Glutamatergic neuron (in vitro differentiated cells): ENCODE data around the gene TFF3. TPM values are rescaled to one million over a fixed set of nuclear protein-coding genes. Genes with fewer than 3 reads are reported as not detected.

Source experiments
- DNase-seq: peaks from one replicate; pipeline ENCODE4 v3.0.0; 2022
- H3K27ac Mint-ChIP-seq: one replicate; pipeline ENCODE4 v1.8.0; 2020; ENCODE audit warnings: mild to moderate bottlenecking, mixed read lengths, inconsistent platforms; ENCODE audit not compliant: unreplicated experiment
- H3K27me3 Mint-ChIP-seq: one replicate; pipeline ENCODE4 v1.8.0; 2020; ENCODE audit warnings: mild to moderate bottlenecking, moderate library complexity, mixed read lengths, inconsistent platforms; ENCODE audit not compliant: unreplicated experiment
- H3K36me3 Mint-ChIP-seq: one replicate; pipeline ENCODE4 v1.8.0; 2020; ENCODE audit warnings: mild to moderate bottlenecking, mixed read lengths, inconsistent platforms; ENCODE audit not compliant: unreplicated experiment
- H3K4me1 Mint-ChIP-seq: one replicate; pipeline ENCODE4 v1.8.0; 2020; ENCODE audit warnings: mild to moderate bottlenecking, low read depth, mixed read lengths, inconsistent platforms; ENCODE audit not compliant: unreplicated experiment
- H3K4me3 Mint-ChIP-seq: one replicate; pipeline ENCODE4 v1.8.0; 2020; ENCODE audit warnings: mild to moderate bottlenecking, mixed read lengths, inconsistent platforms; ENCODE audit not compliant: unreplicated experiment
- H3K9me3 Mint-ChIP-seq: one replicate; pipeline ENCODE4 v1.8.0; 2020; ENCODE audit warnings: mild to moderate bottlenecking, moderate library complexity, mixed read lengths, inconsistent platforms; ENCODE audit not compliant: unreplicated experiment
- CTCF ChIP-seq: fragments of 200-600 bp; sonication (generic); IDR thresholded peaks from one replicate; pipeline ENCODE4 v1.5.0; 2021; ENCODE audit not compliant: partially characterized antibody, unreplicated experiment
- total RNA-seq: library from RNA; stranded (reverse); fragmentation: NEBNext Ultra II Directional; extraction: Animal tissue kit (Norgen Biotek cat#: 25700); gene quantifications from one replicate; pipeline ENCODE4 v1.2.1, GENCODE V29; 2021; ENCODE audit not compliant: unreplicated experiment

The TFF3 gene
- total RNA-seq, 1 donor from 2014 or later = not detected

GRCh38 chr21:42347601-42348327, 32.6 kb upstream of the TFF3 start:
- peaks cover 4% of the 10 kb centered on the region for H3K36me3 Mint-ChIP-seq
- no peak for DNase-seq
- H3K27ac Mint-ChIP-seq = no peak overlapping the region
- H3K27me3 Mint-ChIP-seq = no peaks in the 10 kb centered on the region
- H3K9me3 Mint-ChIP-seq = peaks cover 8% of the 10 kb centered on the region
- H3K4me1 Mint-ChIP-seq = peaks cover 3% of the 10 kb centered on the region
- TF ChIP-seq CTCF = no peak
- no peak overlapping the region for H3K4me3 Mint-ChIP-seq

GRCh38 chr21:42346866-42347600, 31.8 kb upstream of the TFF3 start:
- no peak for TF ChIP-seq CTCF
- Mint-ChIP-seq H3K4me3 (no peak overlapping the region), H3K9me3 (peaks cover 5% of the 10 kb centered on the region), H3K4me1 (peaks cover 3% of the 10 kb centered on the region), H3K27ac (no peak overlapping the region), H3K27me3 (no peaks in the 10 kb centered on the region), H3K36me3 (peaks cover 4% of the 10 kb centered on the region)
- no peak for DNase-seq

- no peak overlapping the region for H3K4me3 Mint-ChIP-seq
- H3K4me1 Mint-ChIP-seq = peaks cover 3% of the 10 kb centered on the region
- peaks cover 4% of the 10 kb centered on the region for H3K36me3 Mint-ChIP-seq
- peaks cover 5% of the 10 kb centered on the region for H3K9me3 Mint-ChIP-seq
- TF ChIP-seq CTCF = no peak
- no peak overlapping the region for H3K27ac Mint-ChIP-seq
- no peak for DNase-seq
- H3K27me3 Mint-ChIP-seq = no peaks in the 10 kb centered on the region
These were observed 31.2 kb upstream of the TFF3 start for GRCh38 chr21:42346441-42346840.

GRCh38 chr21:42344631-42345030, 29.4 kb upstream of the TFF3 start:
- no peaks in the 10 kb centered on the region for H3K27me3 Mint-ChIP-seq
- H3K9me3 Mint-ChIP-seq = peaks cover 5% of the 10 kb centered on the region
- peaks cover 4% of the 10 kb centered on the region for H3K36me3 Mint-ChIP-seq
- TF ChIP-seq CTCF = no peak
- H3K27ac Mint-ChIP-seq = no peak overlapping the region
- DNase-seq = no peak
- peaks cover 2% of the 10 kb centered on the region for H3K4me1 Mint-ChIP-seq
- no peak overlapping the region for H3K4me3 Mint-ChIP-seq

- Mint-ChIP-seq H3K27me3 (no peaks in the 10 kb centered on the region), H3K9me3 (peaks cover 5% of the 10 kb centered on the region), H3K36me3 (peaks cover 4% of the 10 kb centered on the region), H3K27ac (no peak overlapping the region), H3K4me1 (peaks cover 2% of the 10 kb centered on the region), H3K4me3 (no peak overlapping the region)
- TF ChIP-seq CTCF = no peak
- no peak for DNase-seq
These were observed 28.8 kb upstream of the TFF3 start for GRCh38 chr21:42343963-42344510.
